Astrocyte (in vitro differentiated cells and primary cell): Measurements from ENCODE around the gene TRRAP. TPM values are rescaled to one million over a fixed set of nuclear protein-coding genes. Genes with fewer than 3 reads are reported as not detected.

Source experiments
- DNase-seq: peaks from one replicate; pipeline ENCODE4 v3.0.0-alpha.2; 2010; ENCODE audit warnings: low read depth
- FAIRE-seq: peaks from 2 replicates; lab custom pipeline; 2011; peaks lifted over from hg19 to GRCh38; lab: Jason Lieb, UNC
- H2AFZ ChIP-seq: 2 replicates; pipeline ENCODE4 v1.6.0; 2012; ENCODE audit warnings: low read depth, low read length, inconsistent platforms
- H3K27ac ChIP-seq: 2 replicates; pipeline ENCODE4 v1.5.1; 2011; ENCODE audit warnings: low read depth, low read length, inconsistent platforms
- H3K27me3 ChIP-seq: 2 replicates; pipeline ENCODE4 v1.6.0; 2011; ENCODE audit warnings: low read length, inconsistent platforms; ENCODE audit not compliant: insufficient read depth
- H3K36me3 ChIP-seq: 2 replicates; pipeline ENCODE4 v1.5.1; 2011; ENCODE audit warnings: low read length, inconsistent platforms; ENCODE audit not compliant: insufficient read depth
- H3K4me1 ChIP-seq: 2 replicates; pipeline ENCODE4 v1.5.1; 2011; ENCODE audit warnings: low read length, inconsistent platforms; ENCODE audit not compliant: insufficient read depth
- H3K4me2 ChIP-seq: 2 replicates; pipeline ENCODE4 v1.6.0; 2012; ENCODE audit warnings: low read length, inconsistent platforms
- H3K4me3 ChIP-seq: 2 replicates; pipeline ENCODE4 v1.5.1; 2011; ENCODE audit warnings: low read depth, mild to moderate bottlenecking, low read length, inconsistent platforms; ENCODE audit not compliant: insufficient read depth
- H3K79me2 ChIP-seq: 2 replicates; pipeline ENCODE4 v1.6.0; 2012; ENCODE audit warnings: mild to moderate bottlenecking, low read length, inconsistent platforms; ENCODE audit not compliant: insufficient read depth
- H3K9ac ChIP-seq: 2 replicates; pipeline ENCODE4 v1.6.0; 2012; ENCODE audit warnings: mild to moderate bottlenecking, low read length, inconsistent platforms
- H3K9me3 ChIP-seq: 2 replicates; pipeline ENCODE4 v1.5.1; 2012; ENCODE audit warnings: low read depth, mild to moderate bottlenecking, low read length, inconsistent platforms; ENCODE audit not compliant: insufficient read depth
- H4K20me1 ChIP-seq: 2 replicates; pipeline ENCODE4 v1.6.0; 2012; ENCODE audit warnings: low read length, inconsistent platforms; ENCODE audit not compliant: insufficient read depth
- H3K27ac Mint-ChIP-seq: one replicate; pipeline ENCODE4 v1.8.0; 2021; ENCODE audit warnings: mild to moderate bottlenecking, mixed read lengths; ENCODE audit not compliant: unreplicated experiment
- H3K27me3 Mint-ChIP-seq: one replicate; pipeline ENCODE4 v1.8.0; 2021; ENCODE audit warnings: low read depth, mixed read lengths; ENCODE audit not compliant: unreplicated experiment
- H3K36me3 Mint-ChIP-seq: one replicate; pipeline ENCODE4 v1.8.0; 2021; ENCODE audit warnings: low read depth, mixed read lengths; ENCODE audit not compliant: unreplicated experiment
- H3K4me1 Mint-ChIP-seq: one replicate; pipeline ENCODE4 v1.8.0; 2021; ENCODE audit warnings: low read depth, mixed read lengths; ENCODE audit not compliant: unreplicated experiment
- H3K4me3 Mint-ChIP-seq: one replicate; pipeline ENCODE4 v1.8.0; 2021; ENCODE audit warnings: mild to moderate bottlenecking, moderate library complexity, mixed read lengths; ENCODE audit not compliant: unreplicated experiment
- H3K9me3 Mint-ChIP-seq: one replicate; pipeline ENCODE4 v1.8.0; 2021; ENCODE audit warnings: mild to moderate bottlenecking, mixed read lengths; ENCODE audit not compliant: unreplicated experiment
- CTCF ChIP-seq: IDR thresholded peaks from 2 replicates; pipeline ENCODE4 v1.5.1; 2011; ENCODE audit warnings: low read depth, mild to moderate bottlenecking, inconsistent platforms, low read length, moderate library complexity; ENCODE audit not compliant: insufficient read depth
- EZH2 ChIP-seq: IDR thresholded peaks from 2 replicates; pipeline ENCODE4 v1.6.1; 2012; ENCODE audit warnings: mild to moderate bottlenecking, low read length, inconsistent platforms; ENCODE audit not compliant: insufficient read depth
- total RNA-seq: library from RNA; stranded (reverse); gene quantifications from 2 replicates; pipeline ENCODE4 v1.2.1, GENCODE V29; 2021

TRRAP gene
- total RNA-seq, 1 donor from 2014 or later: 33.5 TPM

GRCh38 chr7:99003419-99003818 lies 125.1 kb downstream of the TRRAP start:
- H3K4me1 ChIP-seq: peaks cover 21% of the 10 kb centered on the region
- no peak overlapping the region for H3K4me3 ChIP-seq
- no peak overlapping the region for H3K9ac ChIP-seq
- TF ChIP-seq EZH2 (no peak), CTCF (no peak)
- DNase-seq (no peak), FAIRE-seq (no peak)
- no peaks in the 10 kb centered on the region for H3K79me2 ChIP-seq
- H3K27ac Mint-ChIP-seq: no peak overlapping the region
- H2AFZ ChIP-seq: no peak overlapping the region
- no peak overlapping the region for H3K4me3 Mint-ChIP-seq
- peaks cover 19% of the 10 kb centered on the region for H4K20me1 ChIP-seq
- H3K4me1 Mint-ChIP-seq: peaks cover 21% of the 10 kb centered on the region
- H3K27me3 ChIP-seq: no peaks in the 10 kb centered on the region
- H3K4me2 ChIP-seq: no peak overlapping the region
- no peaks in the 10 kb centered on the region for H3K9me3 Mint-ChIP-seq
- H3K27ac ChIP-seq: no peak overlapping the region
- H3K27me3 Mint-ChIP-seq: no peaks in the 10 kb centered on the region
- peaks cover 20% of the 10 kb centered on the region for H3K36me3 Mint-ChIP-seq
- peaks cover 26% of the 10 kb centered on the region for H3K36me3 ChIP-seq
- no peaks in the 10 kb centered on the region for H3K9me3 ChIP-seq

- Histone ChIP-seq H3K27ac (no peak overlapping the region), H3K4me2 (no peak overlapping the region), H3K27me3 (no peaks in the 10 kb centered on the region), H4K20me1 (peaks cover 22% of the 10 kb centered on the region), H3K36me3 (peaks cover 27% of the 10 kb centered on the region), H3K9me3 (no peaks in the 10 kb centered on the region), H3K9ac (no peak overlapping the region), H3K4me1 (peaks cover 21% of the 10 kb centered on the region), H3K4me3 (no peak overlapping the region), H2AFZ (no peak overlapping the region), H3K79me2 (no peaks in the 10 kb centered on the region)
- H3K27ac Mint-ChIP-seq: no peak overlapping the region
- H3K36me3 Mint-ChIP-seq: peaks cover 22% of the 10 kb centered on the region
- DNase-seq (peak; percentile 58), FAIRE-seq (no peak)
- no peak overlapping the region for H3K4me3 Mint-ChIP-seq
- peaks cover 21% of the 10 kb centered on the region for H3K4me1 Mint-ChIP-seq
- no peaks in the 10 kb centered on the region for H3K9me3 Mint-ChIP-seq
- no peaks in the 10 kb centered on the region for H3K27me3 Mint-ChIP-seq
- TF ChIP-seq CTCF: no peak
- no peak for TF ChIP-seq EZH2
Observed at GRCh38 chr7:99004216-99004615, 125.9 kb downstream of the TRRAP start.

- Histone ChIP-seq H3K27ac (no peak overlapping the region), H3K36me3 (peaks cover 25% of the 10 kb centered on the region), H2AFZ (no peak overlapping the region), H3K9ac (no peak overlapping the region), H3K27me3 (no peaks in the 10 kb centered on the region), H3K4me1 (peaks cover 21% of the 10 kb centered on the region), H3K9me3 (no peaks in the 10 kb centered on the region), H3K4me3 (no peak overlapping the region), H4K20me1 (peaks cover 25% of the 10 kb centered on the region), H3K4me2 (no peak overlapping the region), H3K79me2 (no peaks in the 10 kb centered on the region)
- FAIRE-seq (no peak), DNase-seq (peak; percentile 52)
- Mint-ChIP-seq H3K27ac (no peak overlapping the region), H3K36me3 (peaks cover 22% of the 10 kb centered on the region), H3K4me3 (no peak overlapping the region), H3K27me3 (no peaks in the 10 kb centered on the region), H3K4me1 (peaks cover 21% of the 10 kb centered on the region), H3K9me3 (no peaks in the 10 kb centered on the region)
- TF ChIP-seq EZH2: no peak
- TF ChIP-seq CTCF: no peak
Observed at GRCh38 chr7:99004781-99005500, 126.6 kb downstream of the TRRAP start.
